Mononuclear cell (primary cell): Measurements from ENCODE around the gene PERM1. TPM values are rescaled to one million over a fixed set of nuclear protein-coding genes. Genes with fewer than 3 reads are reported as not detected.

Experiments
- H3K27me3 ChIP-seq: 2 replicates; pipeline ENCODE4 v1.6.0; 2011; ENCODE audit warnings: low read length, control low read depth; ENCODE audit not compliant: insufficient read depth
- H3K4me1 ChIP-seq: 2 replicates; pipeline ENCODE4 v1.5.1; 2011; ENCODE audit warnings: mild to moderate bottlenecking, low read length, control low read depth; ENCODE audit not compliant: insufficient read depth
- H3K4me3 ChIP-seq: 2 replicates; pipeline ENCODE4 v1.5.1; 2011; ENCODE audit warnings: mild to moderate bottlenecking, low read length, moderate library complexity
- H3K9me3 ChIP-seq: 2 replicates; pipeline ENCODE4 v1.5.1; 2011; ENCODE audit warnings: low read depth, mild to moderate bottlenecking, control low read depth, low read length
- total RNA-seq: library from RNA; depleted of rRNA; stranded (reverse); fragments of >200 nt; gene quantifications from one replicate; pipeline ENCODE4 v1.2.3, GENCODE V29; 2012

PERM1 gene
- total RNA-seq, 1 donor: 0.10 TPM

DNA sequence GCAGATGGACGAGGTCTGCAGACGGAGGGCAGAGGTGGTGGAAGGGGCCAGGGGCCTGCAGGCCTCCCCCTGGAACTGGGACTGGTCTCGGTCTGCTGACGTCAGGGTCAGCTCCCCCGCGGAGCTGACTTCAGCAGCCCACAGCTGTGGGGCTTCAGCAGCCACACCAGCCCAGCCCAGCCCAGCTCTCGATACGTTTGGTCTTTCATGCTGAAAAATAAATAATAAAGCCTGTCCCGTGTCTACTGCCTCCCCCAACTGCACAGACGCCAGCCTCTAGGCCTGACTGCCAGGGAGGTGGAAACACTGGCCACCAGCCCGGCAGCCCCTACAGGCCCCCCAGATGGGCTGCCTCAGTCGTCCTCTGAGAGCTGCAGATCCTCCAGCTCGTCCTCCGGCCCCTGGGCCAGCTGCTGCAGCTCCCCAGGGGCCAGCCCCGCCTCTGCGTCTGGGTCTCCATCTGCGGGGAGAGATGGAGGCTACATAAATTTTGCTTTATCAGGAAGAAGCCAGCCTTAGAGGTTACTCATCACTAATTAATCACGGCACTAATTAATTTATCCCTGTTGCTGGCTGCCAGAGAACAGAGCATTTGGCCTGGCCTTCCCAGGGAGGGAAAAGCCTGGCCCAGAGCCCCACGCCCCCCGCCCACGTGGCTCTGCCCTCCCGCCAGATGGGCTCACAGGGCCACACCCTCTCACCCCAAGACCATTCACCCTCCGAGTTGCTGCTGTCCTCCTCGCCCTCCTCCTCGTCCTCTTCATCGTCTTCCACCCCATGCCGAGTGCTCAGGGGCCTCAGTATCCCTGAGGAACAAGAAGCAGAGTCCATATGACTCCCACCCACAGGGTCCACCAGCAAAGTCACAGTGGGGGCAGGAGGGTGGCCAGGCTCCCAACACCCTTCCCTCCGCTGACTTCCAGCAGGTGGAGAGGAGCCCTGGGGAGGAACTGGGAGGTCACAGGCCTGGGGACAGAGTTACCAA lies 37.3 kb downstream of the PERM1 start:
- peaks cover 21% of the 10 kb centered on the region for H3K27me3 ChIP-seq
- H3K9me3 ChIP-seq: no peaks in the 10 kb centered on the region
- no peak overlapping the region for H3K4me3 ChIP-seq
- H3K4me1 ChIP-seq: peaks cover 11% of the 10 kb centered on the region

DNA sequence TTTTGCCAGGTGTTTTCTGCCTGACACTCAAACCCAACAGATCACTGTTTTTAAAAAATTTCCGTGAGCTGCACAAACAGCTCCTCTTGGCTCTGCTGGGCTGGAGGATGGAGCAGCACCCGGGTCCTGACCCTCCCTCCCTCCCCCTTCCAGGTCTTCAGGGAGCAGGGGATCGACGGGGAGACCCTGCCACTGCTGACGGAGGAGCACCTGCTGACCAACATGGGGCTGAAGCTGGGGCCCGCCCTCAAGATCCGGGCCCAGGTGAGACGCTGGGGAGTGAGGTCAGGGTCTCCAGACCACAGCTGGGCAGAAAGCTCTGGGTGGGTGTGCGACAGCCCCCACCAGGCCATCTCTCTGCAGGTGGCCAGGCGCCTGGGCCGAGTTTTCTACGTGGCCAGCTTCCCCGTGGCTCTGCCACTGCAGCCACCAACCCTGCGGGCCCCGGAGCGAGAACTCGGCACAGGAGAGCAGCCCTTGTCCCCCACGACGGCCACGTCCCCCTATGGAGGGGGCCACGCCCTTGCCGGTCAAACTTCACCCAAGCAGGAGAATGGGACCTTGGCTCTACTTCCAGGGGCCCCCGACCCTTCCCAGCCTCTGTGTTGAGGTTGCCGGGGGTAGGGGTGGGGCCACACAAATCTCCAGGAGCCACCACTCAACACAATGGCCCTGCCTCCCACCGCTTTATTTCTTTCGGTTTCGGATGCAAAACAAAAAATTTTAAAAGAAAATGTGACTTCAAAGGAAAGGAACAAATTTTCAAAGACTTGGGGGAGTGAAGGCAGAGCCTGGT lies 38.1 kb downstream of the PERM1 start:
- no peaks in the 10 kb centered on the region for H3K9me3 ChIP-seq
- peaks cover 27% of the 10 kb centered on the region for H3K27me3 ChIP-seq
- no peak overlapping the region for H3K4me3 ChIP-seq
- H3K4me1 ChIP-seq: peaks cover 11% of the 10 kb centered on the region

DNA sequence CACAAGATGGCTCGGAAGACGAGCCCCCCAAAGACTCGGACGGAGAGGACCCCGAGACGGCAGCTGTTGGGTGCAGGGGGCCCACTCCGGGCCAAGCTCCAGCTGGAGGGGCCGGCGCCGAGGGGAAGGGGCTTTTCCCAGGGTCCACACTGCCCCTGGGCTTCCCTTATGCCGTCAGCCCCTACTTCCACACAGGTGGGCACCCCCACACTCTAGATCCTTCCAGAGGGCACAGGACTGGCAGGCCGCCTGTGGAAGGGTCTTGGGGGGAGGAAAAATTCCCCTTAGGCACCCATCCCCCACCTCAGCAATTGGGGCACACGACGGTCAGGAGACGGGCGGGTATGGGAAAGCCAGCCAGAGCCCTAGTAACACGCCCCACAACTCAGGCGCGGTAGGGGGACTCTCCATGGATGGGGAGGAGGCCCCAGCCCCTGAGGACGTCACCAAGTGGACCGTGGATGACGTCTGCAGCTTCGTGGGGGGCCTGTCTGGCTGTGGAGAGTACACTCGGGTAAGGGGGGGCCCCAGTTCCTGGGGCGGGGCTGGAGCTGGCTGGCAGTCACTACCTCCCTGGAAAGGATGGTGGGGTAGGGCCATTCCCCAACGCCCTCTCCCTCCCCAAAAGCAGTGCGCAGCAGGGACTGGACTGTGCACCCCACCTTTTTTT lies 38.9 kb downstream of the PERM1 start:
- no peak overlapping the region for H3K4me3 ChIP-seq
- H3K27me3 ChIP-seq: peaks cover 29% of the 10 kb centered on the region
- H3K4me1 ChIP-seq: peaks cover 11% of the 10 kb centered on the region
- no peaks in the 10 kb centered on the region for H3K9me3 ChIP-seq

DNA sequence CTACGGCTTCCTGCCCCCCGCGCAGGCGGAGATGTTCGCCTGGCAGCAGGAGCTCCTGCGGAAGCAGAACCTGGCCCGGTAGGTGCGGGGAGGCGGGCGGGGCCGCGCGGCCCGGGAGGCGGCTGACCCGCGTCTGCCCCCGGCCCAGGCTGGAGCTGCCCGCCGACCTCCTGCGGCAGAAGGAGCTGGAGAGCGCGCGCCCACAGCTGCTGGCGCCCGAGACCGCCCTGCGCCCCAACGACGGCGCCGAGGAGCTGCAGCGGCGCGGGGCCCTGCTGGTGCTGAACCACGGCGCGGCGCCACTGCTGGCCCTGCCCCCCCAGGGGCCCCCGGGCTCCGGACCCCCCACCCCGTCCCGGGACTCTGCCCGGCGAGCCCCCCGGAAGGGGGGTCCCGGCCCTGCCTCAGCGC lies 39.5 kb downstream of the PERM1 start:
- Histone ChIP-seq H3K4me1 (peaks cover 11% of the 10 kb centered on the region), H3K4me3 (no peak overlapping the region), H3K9me3 (no peaks in the 10 kb centered on the region), H3K27me3 (peaks cover 29% of the 10 kb centered on the region)

DNA sequence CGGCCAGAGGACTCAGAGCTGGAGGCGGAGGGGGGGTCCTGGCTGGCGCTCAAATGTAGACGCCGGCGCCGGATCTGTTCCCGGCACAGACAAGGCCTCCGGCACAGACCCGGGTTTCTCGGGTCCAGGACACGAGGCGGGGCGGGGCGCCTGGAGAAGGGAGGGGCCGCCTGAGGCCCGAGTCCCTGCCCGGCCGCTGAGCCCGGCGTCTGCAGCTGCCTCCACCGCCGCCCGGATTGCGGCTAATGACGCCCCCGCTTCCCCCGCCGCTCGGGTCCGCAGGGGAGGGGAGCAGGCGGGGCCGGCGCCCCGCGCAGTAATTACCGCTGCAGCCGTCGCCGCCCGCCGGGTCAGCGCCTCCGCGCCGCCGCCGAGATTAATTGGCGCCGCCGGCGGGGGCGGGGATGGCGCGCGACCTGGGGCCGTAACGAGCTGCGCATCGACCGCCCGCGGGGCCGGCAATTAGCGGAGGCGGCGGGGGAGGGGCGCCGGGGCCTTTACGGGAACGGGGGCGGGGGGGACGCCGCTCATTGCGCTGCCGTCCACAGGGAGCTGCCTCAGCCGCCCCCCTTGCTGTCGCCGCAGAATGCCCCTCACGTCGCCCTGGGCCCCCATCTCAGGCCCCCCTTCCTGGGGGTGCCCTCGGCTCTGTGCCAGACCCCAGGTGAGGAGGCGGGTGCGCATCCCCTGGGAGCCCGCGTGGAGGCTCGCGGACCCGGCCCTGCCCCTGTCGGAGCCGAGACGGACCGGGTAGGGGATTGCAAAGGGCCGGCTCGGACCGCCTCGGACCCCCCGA lies 40.1 kb downstream of the PERM1 start:
- no peaks in the 10 kb centered on the region for H3K9me3 ChIP-seq
- no peak overlapping the region for H3K4me3 ChIP-seq
- H3K27me3 ChIP-seq: peaks cover 29% of the 10 kb centered on the region
- peaks cover 11% of the 10 kb centered on the region for H3K4me1 ChIP-seq

DNA sequence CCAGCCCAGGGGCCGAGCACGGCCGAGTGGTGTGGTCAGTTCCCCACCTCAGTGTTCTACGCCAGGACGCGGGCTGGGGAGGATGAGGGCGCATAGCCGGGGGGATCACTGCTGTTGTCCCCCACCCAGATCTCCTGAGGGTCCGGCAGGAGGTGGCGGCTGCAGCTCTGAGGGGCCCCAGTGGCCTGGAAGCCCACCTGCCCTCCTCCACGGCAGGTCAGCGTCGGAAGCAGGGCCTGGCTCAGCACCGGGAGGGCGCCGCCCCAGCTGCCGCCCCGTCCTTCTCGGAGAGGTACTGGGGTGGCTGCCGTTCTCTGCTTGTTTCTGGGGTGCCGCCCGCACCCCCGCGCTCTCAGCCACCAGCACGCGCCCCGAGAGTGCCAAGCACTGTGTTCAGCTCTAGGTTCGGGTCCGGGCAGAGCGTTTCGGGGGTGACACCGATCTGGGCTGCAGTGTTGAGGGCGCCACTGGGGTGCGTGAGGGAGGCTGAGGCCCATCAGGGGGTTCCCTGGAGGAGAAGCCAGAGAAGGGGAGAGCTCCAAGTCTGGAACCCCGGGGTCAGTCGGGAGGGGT lies 40.8 kb downstream of the PERM1 start:
- Histone ChIP-seq H3K4me3 (no peak overlapping the region), H3K9me3 (no peaks in the 10 kb centered on the region), H3K27me3 (peaks cover 29% of the 10 kb centered on the region), H3K4me1 (peaks cover 11% of the 10 kb centered on the region)

DNA sequence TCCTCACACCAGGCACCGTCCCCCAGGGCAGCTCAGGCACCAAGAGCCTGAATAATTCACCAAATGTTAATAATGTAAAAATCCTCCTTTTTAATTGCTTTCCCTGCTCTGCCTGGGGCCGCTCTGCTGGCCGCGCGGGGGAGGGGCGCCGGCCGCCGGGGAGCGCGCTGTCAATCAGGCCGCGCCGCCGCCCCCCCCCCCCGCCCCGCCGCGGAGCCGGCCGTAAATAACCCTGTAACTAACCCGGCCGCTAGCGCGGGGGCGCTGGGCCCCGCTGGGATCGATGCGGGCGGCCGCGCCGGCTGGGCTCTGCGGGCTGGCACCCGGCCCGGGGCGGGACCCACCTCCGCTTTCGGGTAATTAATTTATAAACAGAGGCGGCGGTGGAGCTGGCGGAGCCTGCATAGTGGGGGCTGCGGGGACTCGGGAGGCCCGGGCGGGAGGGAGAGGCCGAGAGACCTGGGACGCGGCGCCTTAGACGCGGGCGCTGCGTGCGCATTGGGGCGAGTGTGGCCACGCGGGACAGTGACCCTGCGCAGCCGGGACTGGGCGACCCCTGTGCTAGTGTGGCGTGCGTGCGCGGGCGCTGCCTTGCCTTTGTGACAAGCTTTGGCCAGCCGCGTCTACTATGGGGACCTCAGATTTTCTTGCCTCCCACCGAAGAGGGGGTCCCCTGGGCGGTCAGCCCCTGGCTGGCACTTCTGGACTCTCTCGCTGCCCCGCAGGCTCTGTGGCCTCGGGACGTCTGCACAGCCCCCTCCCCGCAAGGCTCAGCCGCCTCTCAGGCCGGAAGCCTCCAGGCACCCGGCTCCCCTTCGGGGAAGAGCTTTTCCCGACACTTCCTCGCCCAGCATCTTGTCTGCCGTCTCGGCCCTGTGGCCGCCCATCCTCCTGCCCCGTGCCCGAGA lies 41.5 kb downstream of the PERM1 start:
- Histone ChIP-seq H3K9me3 (no peaks in the 10 kb centered on the region), H3K4me1 (peaks cover 13% of the 10 kb centered on the region), H3K4me3 (no peak overlapping the region), H3K27me3 (peaks cover 32% of the 10 kb centered on the region)

DNA sequence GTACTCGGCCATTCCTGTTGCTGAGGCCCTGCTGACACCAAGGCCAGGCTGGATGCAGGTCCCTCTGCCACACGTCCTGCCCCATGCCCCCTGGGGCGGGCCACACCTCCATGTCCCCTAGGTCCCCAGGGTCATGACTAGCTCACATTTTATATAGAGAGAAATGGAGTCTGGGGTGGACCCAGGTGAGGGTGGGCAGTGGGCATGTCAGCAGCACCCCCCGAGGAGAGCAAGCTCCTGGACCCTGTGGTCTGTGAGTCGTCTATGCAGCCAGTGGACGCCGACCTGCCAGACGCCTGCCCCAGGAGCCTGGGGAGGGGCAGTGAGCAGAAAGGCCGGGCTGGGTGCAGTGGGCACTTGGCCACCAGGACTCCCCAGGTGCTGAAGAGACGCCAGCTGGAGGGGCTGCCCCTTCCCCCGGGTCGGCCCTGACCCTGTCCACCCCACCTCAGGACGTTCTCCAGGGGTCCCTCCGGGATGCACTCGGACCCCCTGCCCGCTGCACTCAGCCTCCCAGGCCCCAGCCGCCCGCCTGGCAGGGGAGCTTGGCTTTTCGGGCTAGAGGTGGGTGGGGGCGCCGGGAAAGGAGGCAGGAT lies 42.3 kb downstream of the PERM1 start:
- Histone ChIP-seq H3K9me3 (no peaks in the 10 kb centered on the region), H3K27me3 (peaks cover 36% of the 10 kb centered on the region), H3K4me3 (no peak overlapping the region), H3K4me1 (peaks cover 17% of the 10 kb centered on the region)

DNA sequence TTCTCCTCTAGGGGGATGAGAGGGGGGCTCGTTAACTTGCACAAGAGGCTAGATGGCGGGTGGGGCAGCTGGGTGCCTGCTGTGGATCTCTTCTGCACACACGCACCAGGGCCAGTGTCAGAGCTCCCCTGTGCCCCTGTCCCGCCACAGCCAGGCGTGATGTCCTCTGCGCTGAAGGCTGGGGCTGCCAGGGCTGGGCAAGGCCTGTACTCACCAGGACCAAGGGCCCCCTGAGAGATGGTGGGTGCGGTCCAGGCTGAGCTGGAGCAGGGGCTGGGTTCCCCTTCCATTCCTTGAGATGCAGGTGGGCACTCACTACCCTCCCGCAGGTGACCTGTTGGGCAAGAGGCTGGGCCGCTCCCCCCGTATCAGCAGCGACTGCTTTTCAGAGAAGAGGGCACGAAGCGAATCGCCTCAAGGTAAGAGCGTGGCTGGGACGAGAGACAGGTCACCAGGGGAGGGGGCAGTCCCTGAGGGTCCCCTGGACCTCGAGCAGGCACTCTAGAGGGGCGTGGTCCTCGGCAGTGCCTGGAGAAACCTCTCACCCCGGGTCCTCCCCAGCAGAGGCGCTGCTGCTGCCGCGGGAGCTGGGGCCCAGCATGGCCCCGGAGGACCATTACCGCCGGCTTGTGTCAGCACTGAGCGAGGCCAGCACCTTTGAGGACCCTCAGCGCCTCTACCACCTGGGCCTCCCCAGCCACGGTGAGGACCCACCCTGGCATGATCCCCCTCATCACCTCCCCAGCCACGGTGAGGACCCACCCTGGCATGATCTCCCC lies 43.0 kb downstream of the PERM1 start:
- Histone ChIP-seq H3K4me1 (peaks cover 17% of the 10 kb centered on the region), H3K27me3 (peaks cover 36% of the 10 kb centered on the region), H3K9me3 (no peaks in the 10 kb centered on the region), H3K4me3 (no peak overlapping the region)

DNA sequence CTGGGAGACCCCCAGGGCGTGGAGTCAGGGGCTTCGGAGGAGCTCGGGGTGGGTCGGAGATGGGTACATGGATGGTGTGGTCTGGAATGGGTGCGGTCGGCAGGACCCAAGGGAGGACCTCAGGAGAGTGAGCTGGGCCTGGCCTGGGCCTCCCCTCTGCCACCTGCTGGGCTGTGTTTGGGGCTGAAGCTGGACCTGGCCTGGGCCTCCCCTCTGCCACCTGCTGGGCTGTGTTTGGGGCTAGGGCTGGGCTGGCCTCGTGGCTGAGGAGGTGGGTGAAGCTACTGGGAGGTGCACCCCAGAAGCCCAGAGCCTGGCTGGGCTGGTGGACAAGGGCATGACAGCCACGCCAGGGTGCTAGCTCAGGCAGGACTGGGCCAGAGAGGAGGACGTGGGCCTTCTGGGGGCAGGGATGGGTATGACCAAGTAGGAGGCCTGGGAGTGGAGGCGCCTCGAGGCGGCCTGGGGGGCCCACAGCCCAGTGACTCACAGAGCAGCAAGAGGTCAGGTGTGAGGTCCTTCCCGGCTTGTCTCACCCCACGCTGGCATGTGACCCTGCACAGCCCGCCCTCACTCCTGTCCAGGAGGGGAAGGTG lies 43.7 kb downstream of the PERM1 start:
- H3K27me3 ChIP-seq: peaks cover 35% of the 10 kb centered on the region
- peaks cover 17% of the 10 kb centered on the region for H3K4me1 ChIP-seq
- H3K9me3 ChIP-seq: no peaks in the 10 kb centered on the region
- no peak overlapping the region for H3K4me3 ChIP-seq

DNA sequence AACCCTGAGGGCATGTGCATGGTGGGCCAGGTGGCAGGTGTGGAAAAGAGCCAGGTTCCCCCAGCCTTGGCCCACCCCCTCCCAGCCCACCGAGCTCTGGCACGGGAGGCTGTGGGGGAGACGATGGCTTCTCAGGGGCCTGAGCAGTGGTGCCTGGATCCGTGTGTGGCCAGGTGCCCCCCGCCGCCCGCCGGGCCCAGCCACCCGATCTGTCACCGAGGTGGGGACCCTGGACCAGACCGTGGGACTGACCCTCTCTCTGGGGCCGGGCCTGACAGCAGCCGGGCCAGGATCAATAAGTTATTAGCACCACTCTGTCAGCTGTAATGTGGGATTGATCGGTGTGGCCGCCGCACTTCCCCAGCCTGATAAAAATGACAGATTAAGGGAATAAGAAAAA lies 44.4 kb downstream of the PERM1 start:
- Histone ChIP-seq H3K9me3 (no peaks in the 10 kb centered on the region), H3K4me3 (no peak overlapping the region), H3K4me1 (peaks cover 17% of the 10 kb centered on the region), H3K27me3 (peaks cover 30% of the 10 kb centered on the region)
